GM19397 (cell line): ENCODE measurements around the gene OTOP1.
"Not testable (repeated sequence)": the region's sequence is repeated elsewhere in the genome, so short reads cannot be mapped to it uniquely, and the experiment has no call there.

Experiments used
- ATAC-seq: cut with Tn5 transposase; IDR thresholded peaks from one replicate; pipeline ENCODE4 v1.9.1; 2021; ENCODE audit warnings: mild to moderate bottlenecking, moderate library complexity; ENCODE audit not compliant: unreplicated experiment

OTOP1 gene

DNA sequence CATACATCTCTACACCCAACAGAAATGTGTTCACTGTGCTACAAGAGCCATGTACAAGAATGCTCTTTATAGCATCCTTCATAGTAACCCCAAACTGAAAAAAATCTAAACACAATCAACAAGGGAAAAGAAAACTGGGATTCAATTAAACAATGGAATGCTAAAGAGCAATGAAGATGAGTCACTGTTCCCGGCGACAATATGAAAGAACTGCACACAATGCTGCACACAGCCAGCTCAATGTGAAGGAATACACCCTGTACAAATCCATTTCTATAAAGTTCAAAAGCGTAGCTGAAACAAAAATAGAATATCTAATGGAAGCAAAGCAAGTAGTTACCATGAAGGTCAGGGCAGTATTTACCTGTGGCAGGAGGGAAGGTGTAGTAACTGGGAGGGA, 12.8 kb upstream of the OTOP1 start:
- ATAC-seq, result not testable (repeated sequence)

DNA sequence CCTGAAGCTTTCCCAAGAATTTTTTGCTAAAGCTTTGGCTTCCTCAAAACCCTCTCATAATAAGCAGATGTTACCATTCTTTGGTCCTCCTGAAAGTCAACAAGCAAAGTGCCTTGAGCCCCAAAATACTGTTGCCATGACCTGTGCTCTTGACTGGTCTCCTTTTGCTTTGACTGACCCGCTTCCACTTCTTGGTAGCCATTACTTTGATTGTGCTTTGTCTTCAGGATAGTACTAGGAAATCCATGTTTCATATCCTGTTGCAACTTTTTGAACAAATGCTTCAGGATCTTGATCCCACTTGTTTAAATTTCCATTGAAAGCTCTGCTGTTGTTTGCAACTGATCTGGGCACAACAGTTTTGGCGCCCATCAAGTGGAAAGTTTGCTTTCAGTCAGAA, 6.9 kb upstream of the OTOP1 start:
- no peak for ATAC-seq

DNA sequence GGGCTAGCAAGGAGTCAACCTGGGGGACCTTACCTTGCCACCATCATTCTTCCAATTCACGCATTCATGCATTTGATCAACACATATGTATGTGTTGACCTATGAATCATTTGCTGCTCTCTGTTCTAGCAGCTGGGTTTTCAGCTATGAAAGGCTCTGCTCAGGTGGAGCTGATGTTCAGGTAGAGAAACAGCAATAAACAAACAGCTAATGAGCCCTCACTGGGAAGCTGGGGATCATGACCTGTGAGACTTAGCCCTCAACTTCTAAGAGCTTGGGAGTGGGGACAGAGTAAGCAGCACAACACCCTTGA, 1.6 kb upstream of the OTOP1 start:
- ATAC-seq, result no peak

DNA sequence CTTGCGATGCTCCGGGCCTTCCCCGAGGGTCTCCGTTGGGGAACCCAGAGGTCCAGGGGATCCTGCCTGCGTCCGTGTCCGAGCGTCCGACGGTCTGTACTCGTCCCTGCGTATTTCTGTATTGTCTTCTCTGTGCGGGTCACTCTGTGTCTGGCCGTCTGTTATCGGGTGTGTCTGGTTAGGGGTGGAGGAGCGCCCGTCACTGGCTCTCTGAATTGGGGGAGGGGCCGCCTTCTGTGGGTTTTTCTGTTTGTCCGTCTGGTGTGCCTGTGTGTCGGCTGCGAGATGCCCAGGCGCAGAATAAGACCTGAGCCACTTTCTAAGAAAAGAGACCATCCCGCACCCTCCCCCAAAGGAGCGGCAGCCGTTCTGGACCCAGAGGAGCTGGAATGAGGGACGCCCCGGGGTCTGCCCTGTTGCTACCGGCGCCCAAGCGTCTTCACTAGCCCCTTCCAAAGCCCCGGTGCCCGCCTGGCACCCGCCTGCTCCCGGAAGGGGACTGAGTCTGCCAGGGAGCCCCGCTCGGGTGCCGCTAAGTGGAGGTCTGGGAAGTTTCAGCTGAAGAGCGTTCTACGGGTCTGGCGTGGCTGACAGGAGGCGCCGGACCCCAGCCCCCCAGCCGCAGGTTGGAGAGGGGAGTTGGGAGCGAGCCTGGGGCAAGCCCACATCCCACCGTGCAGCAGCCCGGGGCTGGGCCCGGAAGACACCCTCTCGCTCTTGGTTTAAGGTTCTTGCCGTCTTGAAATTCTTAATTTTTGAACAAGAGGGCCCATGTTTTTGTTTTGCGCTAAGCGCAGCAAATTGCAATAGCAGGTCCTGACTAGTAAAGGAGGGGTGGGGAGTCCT, 1.0 kb upstream of the OTOP1 start:
- no peak for ATAC-seq

DNA sequence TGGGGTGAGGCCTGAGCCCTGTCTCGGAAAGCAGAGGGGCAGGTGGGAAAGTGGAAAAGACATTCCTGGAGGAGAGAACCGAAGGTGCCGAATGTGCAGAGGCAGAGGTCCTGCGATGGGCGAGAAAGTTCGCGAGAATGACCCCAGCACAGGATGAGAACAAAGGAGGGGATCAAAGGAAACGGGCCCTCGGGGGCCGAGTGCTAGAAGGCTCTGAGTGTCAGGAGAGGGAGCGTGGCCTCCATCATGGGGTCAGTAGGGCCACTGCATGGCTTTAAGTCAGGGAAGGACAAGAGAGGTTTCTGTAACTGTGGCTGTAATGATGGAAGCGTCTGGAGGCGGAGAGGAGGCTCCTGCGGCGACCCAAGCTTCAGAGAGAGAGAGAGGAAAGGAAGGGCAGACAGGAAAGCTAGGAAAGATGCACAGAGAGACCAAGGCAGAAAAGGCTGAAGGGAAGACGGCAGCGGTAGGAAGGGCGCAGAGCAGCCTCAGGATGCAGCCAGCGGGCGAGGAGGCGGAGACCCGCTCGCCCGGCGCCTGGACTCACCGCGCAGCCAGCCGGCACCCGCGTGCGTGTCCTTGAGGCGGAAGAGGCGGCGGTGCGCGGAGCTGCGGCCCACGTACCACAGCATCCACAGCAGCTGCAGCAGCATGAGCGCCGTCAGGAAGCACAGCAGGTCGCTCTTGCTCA, 669 bp downstream of the OTOP1 start:
- ATAC-seq, result no peak

DNA sequence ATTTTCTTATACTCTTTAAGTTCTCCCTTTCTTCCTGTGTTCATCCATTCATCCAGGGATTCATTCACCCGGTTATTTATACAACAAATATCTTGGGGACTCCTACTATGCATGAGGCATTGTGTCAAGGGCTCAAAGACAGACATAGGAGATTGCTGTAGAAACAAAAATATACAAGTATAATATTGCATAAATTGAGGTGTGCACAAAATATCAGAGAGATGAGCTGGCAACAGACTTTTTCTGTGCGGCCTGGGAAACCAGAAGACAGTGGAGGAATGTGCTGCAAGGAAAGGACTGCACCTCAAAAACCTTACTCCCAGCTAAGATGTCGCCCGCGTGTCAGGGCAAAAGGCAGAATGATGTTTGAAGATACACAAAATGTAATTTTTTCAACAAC, 9.6 kb downstream of the OTOP1 start:
- ATAC-seq, result no peak

DNA sequence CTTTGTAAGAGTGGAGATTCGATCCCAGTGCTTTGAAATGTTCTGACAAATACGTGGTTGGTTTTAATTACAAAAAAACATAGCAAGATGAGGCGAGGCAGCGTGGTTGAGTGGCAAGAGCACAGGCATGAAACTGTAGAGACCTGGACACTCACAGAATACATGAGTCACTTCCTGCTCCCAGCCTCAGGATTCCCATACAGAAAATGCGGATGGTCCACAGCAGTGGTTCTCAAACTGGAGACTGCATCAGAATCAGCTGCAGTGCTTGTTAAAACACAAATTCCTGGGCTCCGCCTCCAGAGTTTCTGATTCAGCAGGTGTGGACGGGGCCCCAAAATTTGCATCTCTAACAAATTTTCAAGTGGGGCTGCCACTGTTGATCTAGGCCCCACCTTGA, 10.1 kb downstream of the OTOP1 start:
- no peak for ATAC-seq

DNA sequence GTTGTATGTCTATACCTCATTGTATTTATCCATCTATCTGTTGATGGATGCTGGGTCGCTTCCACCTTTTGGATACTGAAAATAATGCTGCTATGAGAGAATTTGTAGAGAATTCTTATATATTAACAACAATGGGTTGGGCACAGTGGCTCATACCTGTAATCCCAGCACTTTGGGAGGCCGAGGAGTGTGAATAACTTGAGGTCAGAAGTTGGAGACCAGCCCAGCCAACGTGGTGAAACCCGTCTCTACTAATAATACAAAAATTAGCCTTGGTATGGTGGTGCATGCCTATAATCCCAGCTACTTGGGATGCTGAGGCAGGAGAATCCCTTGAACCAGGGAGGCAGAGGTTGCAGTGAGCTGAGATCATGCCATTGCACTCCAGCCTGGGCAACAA, 13.1 kb downstream of the OTOP1 start:
- ATAC-seq, result not testable (repeated sequence)

DNA sequence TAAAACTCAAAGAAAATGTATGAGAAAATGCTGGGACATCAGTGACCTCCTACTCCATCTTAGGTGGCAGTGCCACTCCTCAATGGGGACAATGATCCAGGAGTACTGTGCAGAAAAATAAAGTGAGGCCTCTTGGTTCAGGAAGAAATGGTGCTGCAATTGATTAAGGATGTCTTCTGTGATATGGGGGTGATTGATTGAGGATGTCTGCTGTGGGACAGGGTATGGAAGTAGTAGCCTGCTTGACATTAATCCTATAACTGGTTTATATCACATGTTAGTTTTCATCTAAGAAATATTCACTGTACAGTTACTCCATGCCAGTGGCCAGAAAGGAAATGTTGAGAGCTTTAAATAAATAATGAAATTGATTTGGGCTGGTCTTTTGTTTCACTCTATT, 20.5 kb downstream of the OTOP1 start:
- no peak for ATAC-seq

DNA sequence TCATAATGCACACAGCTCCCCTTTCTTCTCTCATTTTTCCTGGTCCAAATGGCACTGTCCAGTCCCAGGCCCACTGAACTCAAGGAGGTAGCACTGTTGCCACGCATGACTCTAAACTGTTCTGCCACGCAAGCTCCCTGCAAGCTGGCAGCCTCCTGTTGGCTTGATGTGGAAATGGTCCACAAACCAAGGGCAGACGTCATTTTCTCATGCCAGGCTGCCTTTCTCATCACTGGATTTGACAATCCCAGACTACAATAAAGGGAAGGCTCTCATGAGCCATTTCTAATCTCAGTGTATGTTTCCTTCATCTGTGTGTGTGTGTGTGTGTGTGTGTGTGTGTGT, 22.4 kb downstream of the OTOP1 start:
- ATAC-seq, result no peak

DNA sequence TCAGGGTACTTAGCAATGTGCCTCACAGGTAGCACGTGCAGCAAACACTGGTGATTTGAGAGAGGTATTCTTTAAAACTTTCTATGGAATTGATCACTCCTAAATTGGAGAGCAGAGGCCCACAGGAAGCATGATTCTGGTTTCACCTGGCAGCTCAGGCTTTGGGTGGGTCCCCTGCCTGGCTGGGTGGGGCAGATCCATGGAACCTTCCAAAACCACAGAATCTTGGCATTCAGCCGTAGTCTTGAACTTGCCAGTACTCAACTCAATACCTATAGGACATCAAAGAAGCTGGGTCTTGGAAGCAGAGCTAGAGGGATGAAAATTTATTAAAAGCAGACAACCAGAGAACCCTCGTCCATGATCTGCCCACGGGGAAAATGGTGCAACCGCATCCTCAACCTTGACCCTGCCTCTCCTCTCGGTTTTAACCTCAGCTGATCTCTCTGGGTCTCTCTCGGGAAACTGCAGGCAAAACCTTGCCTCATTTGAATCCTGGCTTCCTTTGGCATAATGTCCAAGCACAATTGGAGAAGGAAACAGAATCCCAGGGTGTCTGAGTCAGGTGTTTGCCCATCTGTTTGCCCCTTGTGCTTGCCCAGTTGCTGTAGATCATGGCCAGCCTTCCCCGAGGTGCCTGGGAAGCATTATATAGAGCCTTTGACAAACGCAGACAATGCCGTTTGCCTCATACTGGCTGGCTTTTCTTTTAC, 22.9 kb downstream of the OTOP1 start:
- ATAC-seq, result no peak

DNA sequence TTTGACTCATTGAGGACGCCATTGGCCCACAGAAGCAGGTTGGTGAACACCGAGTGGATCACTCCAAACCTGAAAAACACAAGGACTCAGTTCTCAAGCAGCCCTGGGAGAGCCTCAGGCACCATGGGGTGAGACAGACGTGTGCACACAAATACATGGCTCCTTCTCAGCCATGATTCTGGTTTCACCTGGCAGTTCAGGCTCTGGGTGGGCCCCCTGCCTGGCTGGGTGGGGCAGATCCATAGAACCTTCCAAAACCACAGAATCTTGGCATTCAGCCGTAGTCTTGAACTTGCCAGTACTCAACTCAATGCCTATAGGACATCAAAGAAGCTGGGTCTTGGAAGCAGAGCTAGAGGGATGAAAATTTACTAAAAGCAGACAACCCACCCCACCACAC, 24.2 kb downstream of the OTOP1 start:
- ATAC-seq, result no peak

DNA sequence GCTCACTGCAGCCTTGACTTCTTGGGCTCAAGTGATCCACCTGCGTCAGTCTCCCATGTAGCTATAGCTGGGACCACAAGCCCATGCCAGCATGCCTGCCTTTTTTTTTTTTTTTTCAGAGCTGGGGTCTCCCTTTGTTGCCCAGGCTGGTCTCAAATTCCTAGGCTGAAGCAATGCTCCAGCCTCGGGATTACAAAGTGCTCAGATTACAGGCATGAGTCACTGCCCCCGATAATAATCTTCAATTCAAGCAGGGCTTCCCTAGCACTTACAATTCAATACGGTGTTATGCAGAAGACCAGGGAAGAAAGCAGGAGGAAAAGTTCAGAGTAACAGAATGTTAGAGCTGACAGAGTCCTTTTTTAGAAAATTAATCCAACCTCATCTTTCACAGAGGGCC, 26.1 kb downstream of the OTOP1 start:
- ATAC-seq, result no peak

DNA sequence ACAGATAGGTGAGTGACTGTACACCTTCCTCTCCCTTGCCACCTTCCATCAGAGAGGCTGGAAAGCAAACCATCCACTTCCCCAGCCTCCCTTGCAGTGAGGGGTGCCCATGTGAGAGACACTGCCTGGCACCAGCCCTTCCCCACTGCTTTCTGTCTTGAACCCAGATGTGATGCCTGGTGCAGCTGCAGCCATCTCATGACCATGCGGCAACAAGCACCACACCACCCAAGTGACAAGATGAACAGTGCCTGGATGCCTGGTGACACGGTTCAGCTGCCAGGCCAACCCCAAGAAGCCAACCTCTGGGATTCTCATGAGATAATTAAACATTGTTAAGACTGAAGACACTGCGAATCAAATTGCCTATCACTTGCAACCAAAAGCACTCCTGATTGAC, 31.4 kb downstream of the OTOP1 start:
- no peak for ATAC-seq

DNA sequence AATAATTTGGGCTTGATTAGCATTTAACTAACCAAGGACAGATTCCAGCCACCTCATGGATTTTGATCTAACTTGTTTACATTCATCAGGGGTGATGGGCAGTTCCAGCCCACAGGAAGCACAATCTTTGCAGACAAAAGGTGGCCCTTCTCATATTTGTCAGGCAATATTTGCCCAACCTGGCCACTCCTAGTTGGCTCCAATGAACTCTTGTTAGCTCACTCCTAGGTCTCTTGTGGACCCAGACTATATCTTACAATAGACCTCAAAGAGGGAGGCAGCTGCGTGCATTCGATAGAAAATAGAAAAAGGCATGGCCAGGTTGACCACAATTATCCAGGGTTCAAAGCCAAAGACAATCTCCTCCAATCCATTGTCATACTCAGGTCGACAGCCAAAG, 38.2 kb downstream of the OTOP1 start:
- ATAC-seq, result not testable (repeated sequence)

DNA sequence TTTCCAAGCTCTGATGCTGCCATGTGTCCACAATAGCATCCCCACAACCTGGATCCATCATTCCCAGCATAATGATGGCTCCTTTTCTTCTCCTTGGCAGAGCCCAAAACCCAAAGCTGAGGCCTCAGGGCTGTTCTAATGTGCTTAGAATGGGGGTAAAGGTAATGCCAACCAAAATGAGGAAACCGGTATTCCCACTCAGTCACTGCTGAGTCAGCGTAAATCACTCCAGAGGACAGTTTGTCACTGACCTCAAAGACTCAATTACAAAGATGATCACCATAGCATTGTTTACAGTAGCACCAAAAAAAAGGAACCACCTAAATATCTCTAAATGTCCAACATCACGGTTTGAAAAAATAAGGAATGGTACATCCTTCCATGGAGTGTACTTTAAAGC, 41.2 kb downstream of the OTOP1 start:
- no peak for ATAC-seq

DNA sequence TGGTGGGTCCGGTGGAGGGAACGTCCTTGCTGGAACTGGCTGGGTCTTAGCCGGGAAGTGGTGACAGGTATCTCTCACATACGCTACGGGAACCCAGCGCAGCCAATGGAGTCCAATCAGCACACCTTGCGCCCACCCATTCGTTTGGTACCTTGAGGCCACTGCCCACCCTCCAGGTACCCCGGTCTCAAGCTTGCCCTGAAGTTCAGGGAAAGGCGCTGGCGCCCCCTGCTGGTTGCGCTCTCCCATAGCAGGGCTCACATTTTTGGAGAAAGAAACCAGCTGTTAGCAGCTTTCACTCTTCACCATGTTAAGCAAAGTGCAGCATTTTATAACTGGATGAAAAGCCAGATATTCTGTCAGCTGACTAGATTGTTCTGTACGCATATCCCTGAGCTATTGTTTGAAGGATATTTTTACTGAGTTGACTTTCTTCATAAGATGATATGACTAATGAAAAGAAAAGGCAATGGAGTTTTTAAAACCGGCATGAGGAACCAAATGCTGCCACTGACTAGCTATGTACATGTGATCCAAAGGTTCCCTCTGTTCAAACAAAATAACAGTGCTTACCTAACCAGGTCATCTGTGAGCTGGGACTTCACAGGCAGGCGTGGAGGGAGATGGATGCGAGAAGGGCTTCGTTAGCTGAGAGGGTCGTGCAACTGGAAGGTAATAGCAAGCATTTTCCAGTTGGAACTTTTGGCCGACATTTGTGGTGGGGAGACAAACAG, 43.7 kb downstream of the OTOP1 start:
- no peak for ATAC-seq

DNA sequence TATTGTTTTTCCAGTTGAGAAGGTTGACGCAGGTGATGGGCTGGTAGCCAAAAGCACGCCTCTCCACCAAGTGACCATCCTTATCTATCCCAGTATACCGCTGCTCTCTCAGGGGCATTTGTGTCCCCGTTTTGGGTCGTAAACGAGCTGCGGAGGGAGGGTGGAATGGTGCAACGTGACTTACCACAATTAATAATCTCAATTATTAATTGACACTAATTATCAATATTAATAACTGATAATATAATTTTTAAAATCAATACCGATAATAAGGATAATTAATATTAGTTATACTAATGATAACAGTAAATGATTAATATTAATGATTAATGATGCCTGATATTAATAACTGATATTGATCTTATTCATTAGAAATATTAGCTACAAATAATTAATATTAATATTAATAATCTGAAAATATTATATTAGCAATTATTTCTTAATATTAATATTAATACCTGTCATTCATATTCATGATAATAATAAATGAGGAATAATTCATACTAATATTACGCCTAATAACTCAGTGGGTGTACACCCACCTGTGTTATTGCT, 56.1 kb downstream of the OTOP1 start:
- ATAC-seq, result no peak

DNA sequence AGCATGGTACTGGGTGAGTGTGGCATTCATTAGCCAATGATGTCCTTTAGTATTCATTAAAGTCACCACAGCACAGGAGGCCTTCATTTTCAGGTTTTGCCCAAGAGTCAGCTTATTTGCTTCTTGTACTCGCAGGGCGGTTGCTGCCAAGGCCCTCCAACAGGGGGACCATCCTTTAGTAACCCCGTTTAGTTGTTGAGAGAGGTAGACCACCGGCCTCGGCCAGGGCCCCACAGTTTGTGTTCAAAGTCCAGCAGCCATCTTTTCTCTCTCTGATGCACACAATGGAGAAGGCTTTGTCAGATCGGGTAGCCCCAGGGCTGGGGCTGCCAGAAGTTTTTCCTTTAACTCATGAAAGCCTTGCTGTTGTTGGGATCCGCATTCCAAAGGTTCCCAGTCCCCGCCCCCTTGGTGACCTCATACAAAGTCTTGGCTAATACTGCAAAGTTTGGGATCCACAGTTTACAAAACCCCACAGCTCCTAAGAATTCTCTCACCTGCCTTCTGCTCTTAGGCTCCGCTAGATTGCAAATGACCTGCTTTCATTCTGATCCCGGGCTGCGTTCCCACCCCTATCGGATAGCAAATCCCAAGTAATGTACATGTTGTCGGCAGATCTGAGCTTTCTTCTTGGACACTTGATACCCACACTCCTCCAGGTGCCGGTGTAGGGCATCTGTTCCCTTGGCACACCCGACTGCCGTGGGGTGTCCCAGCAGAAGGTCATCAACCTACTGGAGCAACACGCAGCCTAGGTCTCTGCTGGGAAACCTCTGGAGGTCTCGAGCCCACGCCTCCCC, 58.5 kb downstream of the OTOP1 start:
- ATAC-seq, result not testable (repeated sequence)

DNA sequence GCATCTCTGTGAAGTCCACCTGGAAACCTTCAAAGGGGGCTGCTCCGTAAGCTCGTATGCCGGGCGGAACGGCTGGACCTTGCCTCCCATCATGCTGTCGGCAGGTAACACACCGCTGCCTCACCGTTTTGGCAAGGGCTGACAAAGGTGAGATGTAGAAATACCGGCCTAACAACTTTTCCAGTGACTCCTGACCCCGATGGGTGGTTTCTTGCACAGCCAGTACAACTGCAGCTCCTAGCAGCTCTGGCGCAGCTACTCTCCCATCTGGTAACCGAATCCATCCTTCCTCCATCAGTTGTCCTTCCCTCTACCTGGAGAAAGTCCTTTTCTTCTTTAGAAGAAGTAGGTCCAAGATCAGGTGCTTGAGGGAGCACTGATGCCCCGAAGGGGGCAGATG, 59.7 kb downstream of the OTOP1 start:
- ATAC-seq, result not testable (repeated sequence)
